Heart right ventricle (tissue), 16 donors: ENCODE measurements around the gene TRMT1. TPM values are rescaled to one million over a fixed set of nuclear protein-coding genes. Genes with fewer than 3 reads are reported as not detected.
A peak's percentile ranks its signal among the peaks of the same experiment; 100 is the strongest.

Experiments
- ATAC-seq, 8 donors: fragments of 200-7000 bp; cut with Tn5 transposase; one replicate each; pipeline ENCODE4 v1.9.1; 2020; ENCODE audit warnings: mild to moderate bottlenecking in 8 of 8, moderate library complexity in 8 of 8, moderate number of reproducible peaks in 1 of 8
- DNase-seq, 2 donors: peaks; one replicate each; pipeline ENCODE4 v3.0.0-alpha.2; 2020
- H3K27ac ChIP-seq, 10 donors: fragments of 200-600 bp; sonication (generic) in 2 of 10; one replicate each; pipeline versions ENCODE4 v1.5.0 to v1.8.0; 2020 to 2022; ENCODE audit warnings: mild to moderate bottlenecking in 3 of 10
- H3K27me3 ChIP-seq, 7 donors: fragments of 200-600 bp; one replicate each; pipeline ENCODE4 v1.8.0; 2021 to 2022; ENCODE audit warnings: mild to moderate bottlenecking in 2 of 7
- H3K36me3 ChIP-seq, 9 donors: fragments of 200-600 bp; sonication (generic) in 1 of 9; one replicate each; pipeline versions ENCODE4 v1.5.0 to v1.8.0; 2020 to 2022; ENCODE audit warnings: mild to moderate bottlenecking in 2 of 9
- H3K4me1 ChIP-seq, 9 donors: fragments of 200-600 bp; sonication (generic) in 1 of 9; one replicate each; pipeline versions ENCODE4 v1.5.0 to v1.8.0; 2020 to 2022; ENCODE audit warnings: mild to moderate bottlenecking in 4 of 9
- H3K4me3 ChIP-seq, 10 donors: fragments of 200-600 bp; sonication (generic) in 2 of 10; one replicate each; pipeline versions ENCODE4 v1.5.0 to v1.8.0; 2020 to 2022; ENCODE audit warnings: mild to moderate bottlenecking in 7 of 10, moderate library complexity in 2 of 10
- H3K9me3 ChIP-seq, 11 donors: fragments of 200-600 bp in 10 of 11; sonication (generic) in 2 of 11; one replicate each; pipeline versions ENCODE4 v1.5.0 to v1.8.0; 2013 to 2022; ENCODE audit warnings: mild to moderate bottlenecking in 2 of 11, control low read depth in 1 of 11, moderate library complexity in 1 of 11
- CTCF ChIP-seq, 9 donors: fragments of 200-600 bp; sonication (generic) in 2 of 9; IDR thresholded peaks; one replicate each; pipeline versions ENCODE4 v1.5.0 to v1.8.0; 2021 to 2022; ENCODE audit warnings: antibody characterized with exemption in 9 of 9, mild to moderate bottlenecking in 5 of 9, moderate library complexity in 1 of 9
- WGBS, 2 donors: extraction: QIAGEN DNeasy Blood & Tissue Kit; methylation state at CpG; one replicate each; pipeline ENCODE4 v1.1.7; 2013; ENCODE audit warnings: inconsistent platforms in 1 of 2; 5-methylcytosine and 5-hydroxymethylcytosine counted together
- intact Hi-C, 10 donors: fragments of 100-400 bp; cut with DNase I; formaldehyde crosslinking; loops; one replicate each; pipeline versions ENCODE4 v1.11.1 to v1.14.2; 2022
- polyA plus RNA-seq, 2 donors: library from polyadenylated mRNA; stranded (reverse); fragments of 200-250 nt; gene quantifications; one replicate each; pipeline ENCODE4 v1.2.3, GENCODE V29; 2013
- total RNA-seq, 10 donors: library from RNA; stranded (reverse); fragmentation: NEBNext Ultra II Directional in 3 of 10; extraction: Animal tissue kit (Norgen Biotek cat#: 25700) in 3 of 10; gene quantifications; one replicate each; pipeline versions ENCODE4 v1.2.1 to v1.2.4, GENCODE V29; 2021 to 2023
- donor health status: Arrhythmogenic right ventricular cardiomyopathy.
- donor health status: ischemic (EF 13 %, LVEDD 7.1; RV severe dilation, severe dysfunction).
- donor health status: healthy with polysubstance abuse.
- donor health status: DM: no; HTN: yes; CAD: no.
- donor health status: DM: no; HTN: no; CAD: no.
- donor health status: ischemic (EF 25% LVEDD 6.9; RV normal size, moderate dysfunction).
- donor health status: ischemic (EF 25% LVEDD 5.7; RV mildly dilated, moderate dysfunction).
- donor health status: healthy.
- donor health status: DM: yes; HTN: yes; CAD: no.
- donor health status: Ischemic cardiomyopathy.
- donor health status: ischemic (EF 35%, LVEDD 5.7; RV mildly dilated, moderate dysfunction).
- donor health status: nonischemic (EF 11% LVEDD 7.7; RV severe dilation, severe dysfunction).
- donor health status: DM: yes; HTN: yes; CAD: no.
- donor health status: PGD.
- donor health status: ischemic (EF 29% LVEDD 5.4; RV normal size, mild dysfunction).
- donor health status: nonischemic (EF 23%, LVEDD 6.1; RV moderate dilation, normal function).

Gene TRMT1
- total and polyA plus RNA-seq, 12 donors = 10.5 to 54.0 (median 14.8) TPM

DNA sequence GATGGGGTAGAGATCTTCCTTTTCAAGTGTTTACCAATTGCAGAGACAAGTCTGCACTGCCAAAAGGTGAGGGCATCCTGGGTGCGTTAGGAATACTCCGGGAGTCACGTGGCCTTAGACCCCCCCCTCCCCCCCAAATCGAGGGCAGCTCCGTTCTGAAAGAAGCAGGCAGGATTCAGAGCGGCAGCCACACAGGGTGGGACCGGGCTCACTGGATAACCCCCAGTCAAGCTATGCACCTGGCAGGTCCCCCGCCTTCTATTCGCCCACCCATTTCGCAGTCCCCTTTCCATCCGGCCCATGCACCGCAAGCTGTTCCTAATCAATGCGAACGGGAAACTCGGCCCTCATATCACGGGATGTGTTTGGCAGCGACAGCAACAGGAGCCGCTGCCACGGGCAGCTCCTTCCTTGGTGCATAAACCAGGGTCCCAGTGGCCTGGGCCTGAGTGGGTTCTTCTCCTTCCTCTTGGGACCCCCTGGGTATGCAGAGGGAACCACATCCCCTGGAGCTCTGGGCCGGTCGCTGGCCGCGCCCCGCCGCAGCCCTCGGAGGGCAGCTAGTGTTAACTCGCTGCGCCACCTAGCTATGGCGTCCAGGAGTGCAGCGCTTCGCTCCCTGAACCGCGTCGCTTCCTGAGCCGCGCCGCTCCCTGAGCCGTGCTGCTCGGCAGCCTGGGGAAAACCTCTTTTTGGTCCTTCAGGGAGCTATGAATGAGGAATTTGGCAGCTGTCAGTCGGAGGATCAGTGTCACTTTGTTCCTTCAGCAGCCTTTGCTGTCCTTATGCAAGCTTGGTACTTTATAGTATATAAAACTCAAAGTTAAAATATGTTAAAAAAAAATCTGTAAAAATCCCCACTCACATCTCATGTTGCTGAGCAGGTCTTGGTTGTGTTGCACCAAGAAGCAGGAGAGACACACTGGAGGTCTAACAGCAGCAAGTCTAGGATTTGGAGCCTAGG, 55.3 kb downstream of the TRMT1 start:
- Histone ChIP-seq H3K4me3 (peak overlapping the region in 9 of 10 donors; percentile 33 to 56 (median 49)), H3K9me3 (no peaks in the 10 kb centered on the region), H3K27ac (peak overlapping the region; percentile 67 to 99 (median 96)), H3K27me3 (no peaks in the 10 kb centered on the region), H3K36me3 (no peaks in the 10 kb centered on the region), H3K4me1 (peaks cover 75 to 100% (median 100%) of the 10 kb centered on the region in 9 donors)
- WGBS, 2 donors = 1% methylated on average over 40 of the region's 40 CpGs
- DNase-seq (peak; percentile 89 to 91), ATAC-seq (peak; percentile 70 to 87 (median 78))
- intact Hi-C loops = loop anchor here in 9 of 10 donors (1.0 to 10.0 kb wide), 10 partner anchors 28 to 78 kb away; partner anchors contain the start of genes NFIX (in 3 of the 9) and LYL1 (in 1 of the 9)
- peak; percentile 95 to 99 (median 98) for TF ChIP-seq CTCF (IDR thresholded peaks at IDR 0.05)

DNA sequence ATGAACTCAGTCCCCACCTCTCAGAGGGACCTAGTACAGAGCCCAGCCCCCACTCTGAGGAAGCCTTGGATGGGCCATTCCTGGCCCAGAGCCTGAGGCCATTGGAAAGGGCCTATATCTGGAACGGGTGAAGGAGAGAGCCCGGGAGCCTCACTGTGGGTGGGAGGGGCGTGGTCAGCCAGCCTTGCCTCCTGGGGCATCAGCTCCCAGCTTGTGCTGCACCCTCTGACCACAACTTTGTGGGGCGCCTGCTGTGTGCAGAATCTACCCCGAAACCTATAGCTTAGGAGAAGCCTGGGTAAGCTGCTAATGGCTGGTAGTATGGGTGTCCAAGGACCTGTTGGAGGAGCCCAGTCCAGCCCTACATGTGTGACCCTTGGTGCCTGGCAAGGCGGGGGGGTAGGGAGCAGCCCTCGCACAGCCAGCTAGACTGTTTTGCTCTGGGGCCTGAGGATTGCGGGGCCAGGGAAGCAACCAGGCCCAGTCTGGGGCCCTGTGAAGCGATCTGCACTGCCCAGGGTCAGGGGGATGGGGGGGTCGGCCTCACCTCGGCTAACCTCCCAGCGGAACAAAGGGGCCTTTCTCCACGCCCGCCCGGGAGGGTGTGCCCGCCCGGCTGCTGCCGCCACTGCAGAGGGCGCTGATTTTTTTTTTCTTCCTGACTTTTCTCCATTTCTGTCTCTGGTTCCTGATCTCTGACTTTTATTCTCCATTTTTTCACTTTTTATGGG, 56.1 kb downstream of the TRMT1 start:
- peaks cover 76 to 100% (median 100%) of the 10 kb centered on the region in 9 donors for H3K4me1 ChIP-seq
- H3K9me3 ChIP-seq = no peaks in the 10 kb centered on the region
- ATAC-seq (peak in 6 of 8 donors; percentile 3 to 39 (median 11)), DNase-seq (peak in 1 of 2 donors; percentile 71)
- no peaks in the 10 kb centered on the region for H3K36me3 ChIP-seq
- intact Hi-C loops = loop anchor here in 8 of 10 donors (2.0 to 10.0 kb wide), 8 partner anchors 28 to 78 kb away; partner anchors contain the start of genes NFIX (in 3 of the 8) and LYL1 (in 1 of the 8)
- WGBS, 2 donors = 29 to 38% methylated on average over 19 of the region's 19 CpGs
- no peaks in the 10 kb centered on the region for H3K27me3 ChIP-seq
- peak in 1 of 9 donors; percentile 12 for TF ChIP-seq CTCF (IDR thresholded peaks at IDR 0.05)
- H3K27ac ChIP-seq = peak overlapping the region; percentile 67 to 99 (median 96)
- peak overlapping the region in 9 of 10 donors; percentile 33 to 56 (median 49) for H3K4me3 ChIP-seq

DNA sequence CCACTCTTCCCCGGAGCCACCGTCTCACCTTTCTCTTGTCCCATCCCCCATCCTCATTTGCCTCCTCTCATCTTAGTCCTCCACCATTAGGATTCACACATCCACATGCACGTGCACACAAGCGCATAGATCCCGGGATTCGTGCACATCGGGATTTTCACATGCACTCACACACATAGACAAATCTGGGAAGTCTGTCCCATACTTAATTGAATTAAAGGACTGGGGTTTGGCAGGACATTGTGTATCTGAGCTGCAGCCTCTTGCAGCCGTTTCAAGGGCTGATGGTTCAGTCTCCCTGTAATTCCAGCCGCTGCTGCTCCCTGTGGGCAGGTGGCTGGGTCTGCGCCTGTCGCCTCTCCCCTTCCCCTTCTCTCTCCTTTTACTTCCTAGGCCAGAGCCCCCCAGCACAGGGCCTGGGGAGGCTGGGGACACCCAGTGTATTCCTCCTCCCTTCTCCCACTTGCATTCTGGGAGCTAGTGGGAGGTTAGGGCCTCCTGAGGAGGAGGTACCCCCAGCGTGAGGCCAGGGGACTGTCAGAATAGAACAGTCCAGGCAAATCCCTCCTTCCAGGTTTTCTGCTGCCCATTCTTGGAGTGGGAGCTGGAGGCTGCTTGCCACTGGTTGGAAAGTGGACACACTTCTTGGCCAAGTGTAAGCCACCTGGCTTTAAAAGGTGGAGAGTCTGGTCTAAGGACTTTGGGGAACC, 57.4 kb downstream of the TRMT1 start:
- WGBS, 2 donors = 53 to 68% methylated on average over 12 of the region's 12 CpGs
- intact Hi-C loops = loop anchor here in 3 of 10 donors (2.0 to 10.0 kb wide), 3 partner anchors 37 to 74 kb away; partner anchors contain the start of gene NFIX (in 1 of the 3)
- H3K36me3 ChIP-seq = no peaks in the 10 kb centered on the region
- peak in 5 of 9 donors; percentile 6 to 34 (median 28) for TF ChIP-seq CTCF (IDR thresholded peaks at IDR 0.05)
- H3K4me3 ChIP-seq = no peak overlapping the region
- no peaks in the 10 kb centered on the region for H3K27me3 ChIP-seq
- H3K9me3 ChIP-seq = no peaks in the 10 kb centered on the region
- peaks cover 76 to 100% (median 100%) of the 10 kb centered on the region in 9 donors for H3K4me1 ChIP-seq
- ATAC-seq = peak in 1 of 8 donors; percentile 27
- DNase-seq = no peak
- H3K27ac ChIP-seq = peak overlapping the region; percentile 50 to 99 (median 96)
